Measurements from ENCODE around the gene TUBGCP4. TPM values are rescaled to one million over a fixed set of nuclear protein-coding genes. Genes with fewer than 3 reads are reported as not detected.

TUBGCP4 gene
- total RNA-seq, 4 donors from 2014 or later, result 12.3 to 19.4 (median 15.3) TPM

- no peak for DNase-seq (ENCODE audit: low spot score in 2 of 2)
- TF ChIP-seq POLR2A (IDR thresholded peaks at IDR 0.05), result no peak
- TF ChIP-seq CTCF (IDR thresholded peaks at IDR 0.05), result no peak
- H3K4me3 ChIP-seq (ENCODE audit: low read depth, poor library complexity, severe bottlenecking), result no peak overlapping the region
- intact Hi-C loops (cut with DNase I; ENCODE audit: low total_unique reads), result no loop called here
- 89 to 99% methylated on average over 2 of the region's 2 CpGs for WGBS, 2 donors
These were observed 24.6 kb upstream of the TUBGCP4 start for GRCh38 chr15:43346305-43346704.

- intact Hi-C loops (cut with DNase I; ENCODE audit: low total_unique reads), result no loop called here
- TF ChIP-seq POLR2A (IDR thresholded peaks at IDR 0.05), result no peak
- TF ChIP-seq CTCF (IDR thresholded peaks at IDR 0.05), result no peak
- WGBS, 2 donors, result 81 to 84% methylated on average over 3 of the region's 3 CpGs
- DNase-seq (ENCODE audit: low spot score in 2 of 2), result no peak
- no peak overlapping the region for H3K4me3 ChIP-seq (ENCODE audit: low read depth, poor library complexity, severe bottlenecking)
These were observed 23.8 kb upstream of the TUBGCP4 start for GRCh38 chr15:43347114-43347513.

- 80 to 95% methylated on average over 2 of the region's 2 CpGs for WGBS, 2 donors
- intact Hi-C loops (cut with DNase I; ENCODE audit: low total_unique reads), result no loop called here
- TF ChIP-seq POLR2A (IDR thresholded peaks at IDR 0.05) (no peak), CTCF (IDR thresholded peaks at IDR 0.05) (no peak)
- H3K4me3 ChIP-seq (ENCODE audit: low read depth, poor library complexity, severe bottlenecking), result no peak overlapping the region
- DNase-seq (ENCODE audit: low spot score in 2 of 2), result no peak
These were observed 18.1 kb upstream of the TUBGCP4 start for GRCh38 chr15:43352693-43353382.

GRCh38 chr15:43360821-43361220, 10.1 kb upstream of the TUBGCP4 start:
- H3K4me3 ChIP-seq (ENCODE audit: low read depth, poor library complexity, severe bottlenecking), result no peak overlapping the region
- WGBS, 2 donors, result 89 to 97% methylated on average over 4 of the region's 4 CpGs
- TF ChIP-seq CTCF (IDR thresholded peaks at IDR 0.05) (no peak), POLR2A (IDR thresholded peaks at IDR 0.05) (no peak)
- intact Hi-C loops (cut with DNase I; ENCODE audit: low total_unique reads), result no loop called here
- DNase-seq (ENCODE audit: low spot score in 2 of 2), result no peak

- DNase-seq (ENCODE audit: low spot score in 2 of 2), result no peak
- intact Hi-C loops (cut with DNase I; ENCODE audit: low total_unique reads), result no loop called here
- TF ChIP-seq CTCF (IDR thresholded peaks at IDR 0.05) (no peak), POLR2A (IDR thresholded peaks at IDR 0.05) (no peak)
- WGBS, 2 donors, result 96 to 98% methylated on average over 7 of the region's 7 CpGs
- no peak overlapping the region for H3K4me3 ChIP-seq (ENCODE audit: low read depth, poor library complexity, severe bottlenecking)
These were observed 9.5 kb upstream of the TUBGCP4 start for GRCh38 chr15:43361313-43361903.

Measured in lower leg skin (tissue), 4 donors.